DND-41 (cell line): Measurements from ENCODE around the gene LDHAL6A.

Experiments
- ATAC-seq: fragments of 200-7000 bp; cut with Tn5 transposase; 3 replicates; pipeline ENCODE4 v1.9.1; 2021; ENCODE audit warnings: low read depth; ENCODE audit not compliant: insufficient read depth
- DNase-seq: peaks from one replicate; pipeline ENCODE4 v3.0.0-alpha.2; 2020
- H2AFZ ChIP-seq: 2 replicates; pipeline ENCODE4 v1.6.0; 2012; ENCODE audit warnings: low read depth, low read length
- H3K27ac ChIP-seq: 2 replicates; pipeline ENCODE4 v1.5.1; 2012; ENCODE audit warnings: low read length, inconsistent platforms
- H3K27me3 ChIP-seq: fragments of 200-600 bp; sonication (generic); 2 replicates; pipeline ENCODE4 v1.6.0; 2012; ENCODE audit warnings: low read length, mild to moderate bottlenecking, inconsistent platforms; ENCODE audit not compliant: insufficient read depth, poor library complexity
- H3K36me3 ChIP-seq: 2 replicates; pipeline ENCODE4 v1.5.1; 2012; ENCODE audit warnings: low read length, inconsistent platforms; ENCODE audit not compliant: insufficient read depth
- H3K4me1 ChIP-seq: 2 replicates; pipeline ENCODE4 v1.5.1; 2012; ENCODE audit warnings: mild to moderate bottlenecking, low read length; ENCODE audit not compliant: insufficient read depth
- H3K4me2 ChIP-seq: 2 replicates; pipeline ENCODE4 v1.6.0; 2012; ENCODE audit warnings: mild to moderate bottlenecking, moderate library complexity, low read length, inconsistent platforms; ENCODE audit not compliant: insufficient read depth
- H3K4me3 ChIP-seq, 2 experiments: fragments of 200-600 bp in 1 of 2; shearing (Covaris generic) in 1 of 2; 2 replicates each; pipeline ENCODE4 v1.5.1; 2012 to 2016; ENCODE audit warnings: inconsistent platforms in 2 of 2, low read length in 2 of 2, mild to moderate bottlenecking in 2 of 2, low read depth in 1 of 2, moderate library complexity in 1 of 2
- H3K79me2 ChIP-seq: 2 replicates; pipeline ENCODE4 v1.6.0; 2012; ENCODE audit warnings: low read length, inconsistent platforms; ENCODE audit not compliant: insufficient read depth
- H3K9ac ChIP-seq: 2 replicates; pipeline ENCODE4 v1.6.0; 2012; ENCODE audit warnings: low read depth, mild to moderate bottlenecking, inconsistent platforms, low read length, moderate library complexity
- H3K9me3 ChIP-seq: 2 replicates; pipeline ENCODE4 v1.5.1; 2012; ENCODE audit warnings: low read length, moderate library complexity, mild to moderate bottlenecking, inconsistent platforms; ENCODE audit not compliant: insufficient read depth, severe bottlenecking
- H4K20me1 ChIP-seq: 2 replicates; pipeline ENCODE4 v1.6.0; 2012; ENCODE audit warnings: low read length; ENCODE audit not compliant: insufficient read depth
- EZH2 ChIP-seq: IDR thresholded peaks from 3 replicates; pipeline ENCODE4 v1.6.1; 2012; ENCODE audit warnings: borderline replicate concordance, low read depth, mild to moderate bottlenecking, moderate library complexity, low read length, inconsistent platforms; ENCODE audit not compliant: severe bottlenecking
- TF ChIP-seq, protein P1 (sequence below): IDR thresholded peaks from 2 replicates; pipeline ENCODE4 v1.5.1; 2012; ENCODE audit warnings: borderline replicate concordance, low read length, moderate library complexity, mild to moderate bottlenecking; ENCODE audit not compliant: poor library complexity, severe bottlenecking; ENCODE audit errors: extremely low read depth

Gene LDHAL6A

DNA sequence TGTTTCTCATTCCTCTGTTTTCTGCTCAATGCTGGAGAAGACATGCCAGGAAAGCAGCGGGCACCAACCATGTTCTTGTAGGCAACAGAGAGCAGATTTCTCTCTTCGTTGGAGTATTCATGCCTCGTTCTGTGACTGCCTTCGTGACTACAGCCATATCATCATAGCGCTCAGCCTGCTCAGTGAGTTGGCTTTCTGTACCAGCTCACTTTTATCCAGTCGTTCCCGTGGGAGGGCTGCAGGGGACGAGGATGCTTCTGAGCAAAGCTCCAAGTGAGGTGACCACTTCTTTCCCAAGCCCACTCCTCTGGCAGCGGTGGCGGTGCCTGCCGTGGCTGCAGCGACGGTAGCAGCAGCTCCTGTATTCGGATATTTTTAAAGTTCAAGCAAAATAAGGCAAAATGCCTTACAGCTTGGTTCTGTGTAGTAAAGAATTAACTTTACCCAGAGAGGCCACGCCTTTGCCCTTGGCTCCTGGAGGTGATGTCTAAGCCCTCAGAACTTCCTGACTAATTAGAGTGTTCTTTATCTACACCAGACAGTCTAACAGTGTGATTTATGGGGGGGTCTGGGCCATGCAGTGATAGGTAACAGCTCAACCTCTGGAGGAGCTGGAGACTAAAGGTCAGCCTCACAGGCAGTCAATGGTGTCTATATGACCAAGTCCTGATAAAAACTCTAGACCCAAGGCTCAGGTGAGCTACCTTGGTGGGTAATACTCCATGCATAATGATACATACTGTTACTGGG, 35.3 kb downstream of the LDHAL6A start:
- Histone ChIP-seq H4K20me1 (no peaks in the 10 kb centered on the region), H3K4me3 (no peak overlapping the region), H3K9ac (no peak overlapping the region), H3K4me1 (no peaks in the 10 kb centered on the region), H3K79me2 (no peaks in the 10 kb centered on the region), H3K27ac (no peak overlapping the region), H3K4me2 (no peak overlapping the region), H3K27me3 (no peaks in the 10 kb centered on the region), H3K9me3 (no peaks in the 10 kb centered on the region), H3K36me3 (peaks cover 65% of the 10 kb centered on the region), H2AFZ (no peak overlapping the region)
- no peak for TF ChIP-seq EZH2
- TF ChIP-seq, protein P1, sequence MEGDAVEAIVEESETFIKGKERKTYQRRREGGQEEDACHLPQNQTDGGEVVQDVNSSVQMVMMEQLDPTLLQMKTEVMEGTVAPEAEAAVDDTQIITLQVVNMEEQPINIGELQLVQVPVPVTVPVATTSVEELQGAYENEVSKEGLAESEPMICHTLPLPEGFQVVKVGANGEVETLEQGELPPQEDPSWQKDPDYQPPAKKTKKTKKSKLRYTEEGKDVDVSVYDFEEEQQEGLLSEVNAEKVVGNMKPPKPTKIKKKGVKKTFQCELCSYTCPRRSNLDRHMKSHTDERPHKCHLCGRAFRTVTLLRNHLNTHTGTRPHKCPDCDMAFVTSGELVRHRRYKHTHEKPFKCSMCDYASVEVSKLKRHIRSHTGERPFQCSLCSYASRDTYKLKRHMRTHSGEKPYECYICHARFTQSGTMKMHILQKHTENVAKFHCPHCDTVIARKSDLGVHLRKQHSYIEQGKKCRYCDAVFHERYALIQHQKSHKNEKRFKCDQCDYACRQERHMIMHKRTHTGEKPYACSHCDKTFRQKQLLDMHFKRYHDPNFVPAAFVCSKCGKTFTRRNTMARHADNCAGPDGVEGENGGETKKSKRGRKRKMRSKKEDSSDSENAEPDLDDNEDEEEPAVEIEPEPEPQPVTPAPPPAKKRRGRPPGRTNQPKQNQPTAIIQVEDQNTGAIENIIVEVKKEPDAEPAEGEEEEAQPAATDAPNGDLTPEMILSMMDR = no peak
- DNase-seq (no peak), ATAC-seq (no peak)

DNA sequence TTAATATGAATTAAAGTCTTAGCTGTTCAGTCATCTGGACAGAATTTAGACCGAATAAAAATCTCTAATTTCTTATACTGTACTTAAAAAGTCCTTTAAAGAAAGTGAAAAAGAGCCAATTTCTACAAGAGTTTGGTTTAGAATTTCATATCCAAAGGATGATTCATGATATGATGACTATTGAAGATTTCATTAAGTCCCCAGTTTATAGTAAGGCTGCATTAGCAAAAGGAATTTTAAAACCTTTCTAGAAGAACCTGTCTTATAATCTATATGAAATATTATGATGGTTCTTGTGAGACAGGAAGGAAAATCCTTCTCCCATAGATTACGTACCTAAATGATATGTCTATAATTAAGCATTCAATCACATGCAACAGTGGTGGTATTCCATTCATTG, 36.3 kb downstream of the LDHAL6A start:
- H3K27me3 ChIP-seq = no peaks in the 10 kb centered on the region
- no peak overlapping the region for H3K9ac ChIP-seq
- no peak overlapping the region for H3K4me2 ChIP-seq
- H3K4me1 ChIP-seq = no peaks in the 10 kb centered on the region
- ATAC-seq (no peak), DNase-seq (no peak)
- TF ChIP-seq, protein P1 = no peak
- TF ChIP-seq EZH2 = no peak
- no peaks in the 10 kb centered on the region for H3K79me2 ChIP-seq
- no peak overlapping the region for H2AFZ ChIP-seq
- no peak overlapping the region for H3K4me3 ChIP-seq
- H3K36me3 ChIP-seq = peaks cover 68% of the 10 kb centered on the region
- H3K27ac ChIP-seq = no peak overlapping the region
- no peaks in the 10 kb centered on the region for H4K20me1 ChIP-seq
- no peaks in the 10 kb centered on the region for H3K9me3 ChIP-seq

DNA sequence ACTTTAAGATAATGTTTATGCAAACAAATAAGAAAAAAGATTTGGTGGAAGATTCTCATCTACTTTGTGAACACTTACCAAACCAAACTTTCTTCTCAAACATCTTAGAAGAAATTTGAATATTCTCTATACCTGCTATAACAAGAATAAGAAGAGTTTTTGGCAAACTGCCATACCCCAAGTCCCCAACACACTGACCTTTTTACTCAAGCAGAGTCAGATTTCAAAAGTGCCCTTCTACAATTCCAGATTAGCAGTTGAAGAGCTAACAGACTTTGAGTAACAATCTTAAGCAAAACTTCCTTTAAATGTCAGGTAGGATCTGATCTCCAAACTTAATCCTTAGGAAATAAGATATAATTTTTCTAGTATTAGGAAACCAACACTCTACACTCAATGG, 37.2 kb downstream of the LDHAL6A start:
- ATAC-seq = no peak
- Histone ChIP-seq H3K36me3 (peaks cover 67% of the 10 kb centered on the region), H3K9me3 (no peaks in the 10 kb centered on the region)

More for the DNA sequence above, 37.2 kb downstream of the LDHAL6A start:
- H3K9ac ChIP-seq = no peak overlapping the region
- H2AFZ ChIP-seq = no peak overlapping the region
- H3K27ac ChIP-seq = no peak overlapping the region
- no peak for TF ChIP-seq EZH2
- TF ChIP-seq, protein P1 = no peak
- no peaks in the 10 kb centered on the region for H3K4me1 ChIP-seq
- H3K27me3 ChIP-seq = no peaks in the 10 kb centered on the region
- no peak overlapping the region for H3K4me3 ChIP-seq
- no peaks in the 10 kb centered on the region for H4K20me1 ChIP-seq
- H3K4me2 ChIP-seq = no peak overlapping the region
- no peak for DNase-seq
- H3K79me2 ChIP-seq = no peaks in the 10 kb centered on the region
